Lung (tissue), 16 donors: ENCODE results near the gene OR2M3. TPM values are rescaled to one million over a fixed set of nuclear protein-coding genes. Genes with fewer than 3 reads are reported as not detected.

ENCODE experiments used
- ATAC-seq: fragments of 200-7000 bp; cut with Tn5 transposase; one replicate; pipeline ENCODE4 v1.9.1; 2020; ENCODE audit warnings: moderate number of reproducible peaks; ENCODE audit not compliant: insufficient read depth, low FRiP score
- DNase-seq, 3 donors: peaks; one replicate each; pipeline ENCODE4 v3.0.0-alpha.2; 2013 to 2017
- H3K27ac ChIP-seq, 2 donors: one replicate each; pipeline ENCODE4 v1.5.1; 2013; ENCODE audit warnings: mild to moderate bottlenecking in 2 of 2, moderate library complexity in 2 of 2, control low read depth in 1 of 2, inconsistent platforms in 1 of 2, low read depth in 1 of 2, low read length in 1 of 2
- H3K27me3 ChIP-seq, 3 donors: one replicate each; pipeline ENCODE4 v1.5.1; 2013; ENCODE audit warnings: low read length in 2 of 3; ENCODE audit not compliant: control insufficient read depth in 3 of 3, insufficient read depth in 3 of 3
- H3K36me3 ChIP-seq, 4 donors: one replicate each; pipeline ENCODE4 v1.5.1; 2013; ENCODE audit warnings: low read length in 4 of 4, mild to moderate bottlenecking in 1 of 4, moderate library complexity in 1 of 4; ENCODE audit not compliant: control insufficient read depth in 4 of 4, insufficient read depth in 4 of 4
- H3K4me1 ChIP-seq, 5 donors: one replicate each; pipeline ENCODE4 v1.5.1; 2013; ENCODE audit warnings: low read length in 5 of 5, mild to moderate bottlenecking in 2 of 5, moderate library complexity in 1 of 5; ENCODE audit not compliant: control insufficient read depth in 5 of 5, insufficient read depth in 5 of 5
- H3K4me3 ChIP-seq: one replicate; pipeline ENCODE4 v1.5.1; 2013; ENCODE audit warnings: mild to moderate bottlenecking, control low read depth, moderate library complexity
- H3K9ac ChIP-seq, 2 donors: one replicate each; pipeline ENCODE4 v1.5.1; 2013; ENCODE audit warnings: low read length in 2 of 2, control low read depth in 1 of 2; ENCODE audit not compliant: insufficient read depth in 1 of 2
- H3K9me3 ChIP-seq, 4 donors: one replicate each; pipeline ENCODE4 v1.5.1; 2013; ENCODE audit warnings: low read length in 3 of 4, mild to moderate bottlenecking in 1 of 4, moderate library complexity in 1 of 4; ENCODE audit not compliant: control insufficient read depth in 4 of 4, insufficient read depth in 3 of 4
- WGBS, 2 donors: extraction: QIAGEN DNeasy Blood & Tissue Kit; methylation state at CpG; one replicate each; pipeline ENCODE4 v1.1.7; 2013; 5-methylcytosine and 5-hydroxymethylcytosine counted together
- long read RNA-seq, 5 donors: transcript quantifications; one replicate each; lab custom pipeline, GENCODE V29; 2026
- polyA plus RNA-seq, 2 donors: library from polyadenylated mRNA; stranded (reverse); fragments of 200-250 nt; gene quantifications; one replicate each; pipeline ENCODE4 v1.2.1, GENCODE V29; 2013
- total RNA-seq, 2 donors: library from RNA; depleted of rRNA in 1 of 2; stranded (reverse); fragments of >200 nt in 1 of 2; gene quantifications; one replicate each; pipeline ENCODE4 v1.2.1, GENCODE V29; 2014 to 2021
- TF ChIP-seq, protein P1 (sequence below): IDR thresholded peaks from 2 replicates; pipeline ENCODE4 v1.5.1; 2012; ENCODE audit warnings: mild to moderate bottlenecking; ENCODE audit errors: control extremely low read depth, extremely low read depth
- donor health status: control.
- donor health status: control.
- donor health status: Bipolar disorder and iron deficiency.
- donor health status: healthy.
- donor health status: DM: yes; HTN: yes; CAD: no.

The OR2M3 gene, protein sequence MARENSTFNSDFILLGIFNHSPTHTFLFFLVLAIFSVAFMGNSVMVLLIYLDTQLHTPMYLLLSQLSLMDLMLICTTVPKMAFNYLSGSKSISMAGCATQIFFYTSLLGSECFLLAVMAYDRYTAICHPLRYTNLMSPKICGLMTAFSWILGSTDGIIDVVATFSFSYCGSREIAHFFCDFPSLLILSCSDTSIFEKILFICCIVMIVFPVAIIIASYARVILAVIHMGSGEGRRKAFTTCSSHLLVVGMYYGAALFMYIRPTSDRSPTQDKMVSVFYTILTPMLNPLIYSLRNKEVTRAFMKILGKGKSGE
- total RNA-seq = not detected
- polyA plus RNA-seq = not detected
- long read RNA-seq, donor 1 = 0 reads
- long read RNA-seq, donor 2 = 0 reads
- long read RNA-seq, donor 3 = 0 reads
- long read RNA-seq, donor 4 = 0 reads
- long read RNA-seq, donor 5 = 0 reads

DNA sequence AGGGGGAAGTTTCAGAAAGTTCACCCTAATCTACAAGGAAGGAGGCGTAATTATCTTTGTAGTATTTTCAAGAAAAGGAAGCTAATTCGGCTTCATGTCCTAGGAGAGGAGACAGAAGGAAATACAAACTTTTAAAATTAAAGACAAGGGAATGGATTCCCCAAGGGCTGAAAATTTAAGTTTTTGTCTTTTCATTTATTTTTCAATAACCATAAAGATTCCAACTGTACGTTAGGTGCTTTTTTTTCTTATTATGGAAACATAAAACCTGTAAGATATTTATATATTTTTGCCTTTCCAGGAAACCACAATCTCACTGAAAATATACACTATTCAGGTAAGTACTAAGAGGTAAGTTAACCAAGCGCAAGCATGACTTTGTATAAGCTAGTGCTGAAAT is at the start of gene OR2M3:
Gene OR2M3, plus strand, starts transcription at position 301 of the 400 bp plus-strand sequence. CDS start 5,803 bp downstream, outside the sequence.
- TF ChIP-seq, protein P1, sequence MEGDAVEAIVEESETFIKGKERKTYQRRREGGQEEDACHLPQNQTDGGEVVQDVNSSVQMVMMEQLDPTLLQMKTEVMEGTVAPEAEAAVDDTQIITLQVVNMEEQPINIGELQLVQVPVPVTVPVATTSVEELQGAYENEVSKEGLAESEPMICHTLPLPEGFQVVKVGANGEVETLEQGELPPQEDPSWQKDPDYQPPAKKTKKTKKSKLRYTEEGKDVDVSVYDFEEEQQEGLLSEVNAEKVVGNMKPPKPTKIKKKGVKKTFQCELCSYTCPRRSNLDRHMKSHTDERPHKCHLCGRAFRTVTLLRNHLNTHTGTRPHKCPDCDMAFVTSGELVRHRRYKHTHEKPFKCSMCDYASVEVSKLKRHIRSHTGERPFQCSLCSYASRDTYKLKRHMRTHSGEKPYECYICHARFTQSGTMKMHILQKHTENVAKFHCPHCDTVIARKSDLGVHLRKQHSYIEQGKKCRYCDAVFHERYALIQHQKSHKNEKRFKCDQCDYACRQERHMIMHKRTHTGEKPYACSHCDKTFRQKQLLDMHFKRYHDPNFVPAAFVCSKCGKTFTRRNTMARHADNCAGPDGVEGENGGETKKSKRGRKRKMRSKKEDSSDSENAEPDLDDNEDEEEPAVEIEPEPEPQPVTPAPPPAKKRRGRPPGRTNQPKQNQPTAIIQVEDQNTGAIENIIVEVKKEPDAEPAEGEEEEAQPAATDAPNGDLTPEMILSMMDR = no peak
- H3K36me3 ChIP-seq = no peaks in the 10 kb centered on the region
- 59 to 68% methylated on average over 4 of the region's 4 CpGs for WGBS, 2 donors
- no peak within 1 kb of the TSS for H3K27ac ChIP-seq
- no peaks in the 10 kb centered on the region for H3K4me1 ChIP-seq
- ATAC-seq (no peak), DNase-seq (no peak)
- H3K9ac ChIP-seq = no peak within 1 kb of the TSS
- H3K27me3 ChIP-seq = no peaks in the 10 kb centered on the region
- no peak within 1 kb of the TSS for H3K4me3 ChIP-seq
- H3K9me3 ChIP-seq = peaks cover 0 to 10% (median 0%) of the 10 kb centered on the region in 4 donors

DNA sequence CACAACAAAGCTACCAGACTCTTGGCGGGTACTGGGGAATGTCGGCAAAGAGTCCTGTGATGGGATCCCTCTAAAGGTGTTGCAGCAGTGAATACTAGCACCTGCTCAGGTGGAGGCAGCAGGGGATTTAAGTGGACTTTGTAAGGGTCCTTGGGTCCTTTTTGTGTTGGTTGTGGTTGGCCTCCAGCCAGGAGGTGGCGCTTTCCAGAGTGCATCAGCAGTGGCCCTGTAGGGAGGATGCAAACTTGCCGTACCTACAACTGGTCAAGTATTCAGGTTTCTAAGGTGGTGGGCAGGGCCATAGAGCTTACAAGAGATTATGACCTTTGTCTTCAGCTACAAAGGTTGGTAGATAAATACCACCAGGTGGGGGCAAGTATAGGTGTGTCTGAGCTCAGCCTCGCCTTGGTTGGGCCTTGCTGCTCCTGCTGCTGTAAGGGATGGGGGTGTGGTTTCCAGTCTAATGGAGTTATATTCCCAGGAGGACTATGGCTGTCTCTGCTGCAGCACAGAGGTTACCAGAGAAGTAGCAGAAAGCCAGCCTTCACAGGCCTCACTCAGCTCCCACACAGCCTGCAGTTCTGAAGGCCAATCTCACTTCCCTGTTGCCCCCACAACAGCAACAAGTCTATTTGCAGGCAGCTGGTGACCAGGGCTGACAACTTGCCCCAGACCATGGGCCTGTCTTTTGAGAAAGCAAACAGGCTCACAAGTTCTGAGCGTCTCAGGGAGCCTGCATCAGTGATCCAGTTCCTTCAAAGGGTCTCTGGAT is 44.8 kb upstream of the OR2M3 start:
- no peak for ATAC-seq
- Histone ChIP-seq H3K36me3 (no peaks in the 10 kb centered on the region), H3K4me3 (no peak overlapping the region), H3K27ac (no peak overlapping the region), H3K9ac (no peak overlapping the region), H3K27me3 (no peaks in the 10 kb centered on the region), H3K9me3 (peaks cover 0 to 11% (median 3%) of the 10 kb centered on the region in 4 donors), H3K4me1 (no peaks in the 10 kb centered on the region)
- WGBS, 2 donors = 83 to 92% methylated on average over 6 of the region's 6 CpGs
- TF ChIP-seq, protein P1 = no peak
- DNase-seq = no peak

DNA sequence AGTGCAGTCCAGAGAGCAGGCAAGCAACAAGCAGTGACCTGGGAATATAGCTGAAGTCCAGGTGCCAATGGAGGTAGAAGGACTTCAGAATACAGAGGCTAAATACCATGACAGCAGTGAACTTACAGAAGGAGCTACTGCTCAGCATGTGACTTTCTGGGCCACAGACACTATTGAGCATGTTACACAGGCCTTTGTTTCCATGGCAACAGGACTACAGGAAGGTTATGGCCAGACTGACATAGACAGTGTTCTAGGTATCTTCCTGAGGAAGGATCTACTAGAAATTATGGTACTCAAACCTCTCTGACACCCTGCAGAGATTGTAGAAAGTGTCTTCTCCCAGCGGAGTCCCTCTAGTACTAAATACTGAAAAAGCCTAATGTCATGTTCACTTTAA is 41.1 kb upstream of the OR2M3 start:
- Histone ChIP-seq H3K4me1 (no peaks in the 10 kb centered on the region), H3K36me3 (no peaks in the 10 kb centered on the region), H3K27me3 (no peaks in the 10 kb centered on the region), H3K27ac (no peak overlapping the region), H3K9me3 (peaks cover 0 to 14% (median 3%) of the 10 kb centered on the region in 4 donors), H3K4me3 (no peak overlapping the region), H3K9ac (no peak overlapping the region)
- ATAC-seq (no peak), DNase-seq (no peak)
- 47 to 67% methylated on average over 1 of the region's 1 CpG for WGBS, 2 donors
- TF ChIP-seq, protein P1 = no peak
